ENCODE results near the gene MARK3.

MARK3 gene

DNA sequence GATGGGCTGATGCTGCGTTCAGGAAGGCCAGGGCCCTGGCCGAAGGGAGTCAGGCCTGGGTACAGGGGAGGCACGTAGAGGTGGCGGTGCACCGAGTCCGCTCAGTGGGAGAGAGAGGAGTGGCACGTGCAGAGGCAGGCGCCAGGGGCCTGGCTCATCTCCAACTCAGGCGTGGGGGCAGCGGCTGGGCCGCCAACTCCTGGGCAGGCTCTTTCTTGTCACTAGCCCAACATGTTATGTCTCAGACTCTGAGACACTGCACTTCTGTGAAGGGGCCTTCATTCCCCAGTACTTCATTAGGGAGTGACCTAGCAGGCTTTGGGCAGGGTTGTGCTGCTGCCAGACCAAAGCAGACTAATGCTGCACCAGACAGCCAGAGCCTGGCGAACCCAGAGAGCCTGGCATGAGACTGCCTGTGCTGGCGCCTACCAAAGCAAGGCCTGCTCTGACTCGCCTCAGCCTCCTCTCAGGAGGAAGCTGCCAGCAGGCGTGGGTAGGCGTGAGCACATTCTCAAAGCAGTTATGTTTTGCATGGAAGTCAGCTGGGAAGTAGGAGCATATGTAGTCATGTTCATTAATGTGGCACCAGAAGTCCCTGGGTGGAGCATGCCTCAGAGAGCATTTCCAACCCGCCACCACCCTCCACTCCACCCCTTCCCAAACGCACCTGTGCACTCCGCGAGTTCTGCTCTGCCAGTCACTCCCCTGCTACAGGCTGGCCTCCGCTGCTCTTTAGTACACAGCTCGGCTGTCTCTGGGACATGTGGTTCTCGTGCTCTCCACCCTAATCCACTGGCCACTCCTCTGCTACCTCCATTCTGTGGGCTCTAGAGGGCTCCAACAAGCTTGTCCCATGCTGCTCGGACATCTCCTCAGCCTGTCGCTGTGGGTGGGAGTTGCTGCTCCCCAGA is 127.7 kb downstream of the MARK3 start:
- H3K4me3 ChIP-seq (ENCODE audit: low read depth, low read length): no peak overlapping the region
- TF ChIP-seq, protein P1, sequence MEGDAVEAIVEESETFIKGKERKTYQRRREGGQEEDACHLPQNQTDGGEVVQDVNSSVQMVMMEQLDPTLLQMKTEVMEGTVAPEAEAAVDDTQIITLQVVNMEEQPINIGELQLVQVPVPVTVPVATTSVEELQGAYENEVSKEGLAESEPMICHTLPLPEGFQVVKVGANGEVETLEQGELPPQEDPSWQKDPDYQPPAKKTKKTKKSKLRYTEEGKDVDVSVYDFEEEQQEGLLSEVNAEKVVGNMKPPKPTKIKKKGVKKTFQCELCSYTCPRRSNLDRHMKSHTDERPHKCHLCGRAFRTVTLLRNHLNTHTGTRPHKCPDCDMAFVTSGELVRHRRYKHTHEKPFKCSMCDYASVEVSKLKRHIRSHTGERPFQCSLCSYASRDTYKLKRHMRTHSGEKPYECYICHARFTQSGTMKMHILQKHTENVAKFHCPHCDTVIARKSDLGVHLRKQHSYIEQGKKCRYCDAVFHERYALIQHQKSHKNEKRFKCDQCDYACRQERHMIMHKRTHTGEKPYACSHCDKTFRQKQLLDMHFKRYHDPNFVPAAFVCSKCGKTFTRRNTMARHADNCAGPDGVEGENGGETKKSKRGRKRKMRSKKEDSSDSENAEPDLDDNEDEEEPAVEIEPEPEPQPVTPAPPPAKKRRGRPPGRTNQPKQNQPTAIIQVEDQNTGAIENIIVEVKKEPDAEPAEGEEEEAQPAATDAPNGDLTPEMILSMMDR (IDR thresholded peaks at IDR 0.05; ENCODE audit: borderline replicate concordance, insufficient read depth, low read depth, low read length): no peak

DNA sequence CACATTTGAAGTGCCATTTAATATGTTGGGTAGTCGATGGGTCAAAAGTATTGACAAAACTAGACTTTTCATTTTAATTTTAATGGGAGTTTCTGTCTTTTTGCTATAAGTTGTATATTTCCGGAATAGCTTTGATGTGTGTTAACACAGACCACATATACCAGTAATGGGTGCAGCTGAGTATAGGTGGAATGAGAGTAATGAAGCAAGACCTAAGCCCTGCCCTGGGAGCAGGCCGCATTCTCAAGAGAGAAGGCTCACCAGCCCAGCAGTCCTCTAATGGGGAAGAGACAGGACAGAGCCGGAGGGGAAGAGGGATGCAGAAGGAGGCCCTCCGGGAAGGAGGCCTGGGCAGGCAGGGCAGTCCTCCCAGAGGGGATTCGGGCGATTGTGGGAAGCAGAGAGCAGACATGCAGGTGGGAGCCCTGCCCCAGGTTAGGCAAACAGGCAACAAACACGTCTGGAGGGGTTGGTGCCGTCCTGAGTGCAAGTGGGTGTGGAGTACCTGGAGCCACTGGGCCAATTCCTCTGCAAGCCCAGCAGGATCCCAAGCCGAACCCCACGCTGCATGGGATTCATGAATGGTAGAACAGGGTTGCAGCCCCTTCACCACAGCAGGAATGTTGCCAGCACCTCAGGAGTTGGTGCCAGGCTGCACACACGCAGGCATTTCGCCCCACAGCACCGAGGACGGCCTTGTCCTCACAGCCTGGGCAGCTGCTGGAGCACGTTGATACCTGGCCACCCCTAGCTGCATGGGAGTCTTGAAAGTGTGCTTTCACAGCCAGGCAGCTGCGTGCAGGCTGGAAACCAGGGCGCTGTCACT is 129.6 kb downstream of the MARK3 start:
- H3K4me3 ChIP-seq (ENCODE audit: low read depth, low read length): no peak overlapping the region
- TF ChIP-seq, protein P1 (IDR thresholded peaks at IDR 0.05; ENCODE audit: borderline replicate concordance, insufficient read depth, low read depth, low read length): no peak

DNA sequence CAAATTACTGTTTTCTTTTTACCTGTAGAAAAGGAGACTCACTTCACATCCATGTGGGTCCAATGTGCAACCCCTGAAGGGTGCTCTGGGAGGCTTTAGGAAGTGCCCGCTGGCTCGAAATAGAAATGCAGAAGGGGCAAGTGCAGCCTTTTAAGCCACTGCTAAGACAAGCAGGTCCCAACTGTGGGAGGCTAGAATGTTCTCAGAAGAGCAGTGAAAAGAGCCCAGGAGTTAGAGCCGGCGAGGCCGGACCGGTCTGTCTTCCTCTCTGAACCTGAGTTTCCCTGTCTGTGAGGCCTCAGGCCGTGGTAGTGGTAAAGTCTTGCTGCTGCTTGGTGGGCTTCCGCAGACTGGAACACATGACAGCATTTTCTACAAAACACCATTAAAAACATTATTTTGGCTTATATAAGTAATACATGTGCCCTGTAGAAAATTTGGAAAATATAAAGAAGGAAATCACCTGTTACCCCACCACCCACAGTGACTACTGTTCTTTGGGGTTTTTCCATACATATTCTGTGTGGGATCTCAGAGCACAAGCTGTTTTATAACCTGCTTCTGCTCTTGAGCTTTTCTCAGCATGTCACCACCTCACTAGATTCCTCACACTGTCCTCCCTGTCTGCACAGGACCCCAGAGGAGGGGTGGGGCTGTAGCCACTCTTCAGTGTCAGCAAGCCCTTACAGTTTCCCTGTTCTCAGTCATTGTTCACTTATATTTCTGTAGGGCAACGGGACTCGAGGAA is 131.4 kb downstream of the MARK3 start:
- TF ChIP-seq, protein P1 (IDR thresholded peaks at IDR 0.05; ENCODE audit: borderline replicate concordance, insufficient read depth, low read depth, low read length): no peak
- H3K4me3 ChIP-seq (ENCODE audit: low read depth, low read length): no peak overlapping the region

DNA sequence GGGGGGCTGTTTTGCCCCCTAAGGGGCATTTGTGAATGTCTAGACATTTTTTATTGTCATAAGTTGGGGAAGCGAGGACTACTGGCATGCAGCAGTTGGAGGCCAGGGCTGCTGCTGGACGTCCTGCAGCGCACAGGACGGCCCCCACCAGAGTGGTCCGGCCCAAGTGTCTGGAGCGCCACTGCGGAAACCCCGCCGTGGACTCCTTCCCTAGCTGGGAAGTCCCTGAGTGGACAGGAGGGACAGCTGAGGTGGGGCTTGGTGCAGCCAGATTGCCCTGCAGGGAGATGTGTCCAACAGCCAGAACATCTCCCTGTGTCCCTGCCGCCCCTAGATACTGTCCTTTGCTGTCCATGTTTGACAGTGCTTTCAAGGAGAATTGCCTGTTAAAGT is 132.0 kb downstream of the MARK3 start:
- TF ChIP-seq, protein P1 (IDR thresholded peaks at IDR 0.05; ENCODE audit: borderline replicate concordance, insufficient read depth, low read depth, low read length): no peak
- no peak overlapping the region for H3K4me3 ChIP-seq (ENCODE audit: low read depth, low read length)

DNA sequence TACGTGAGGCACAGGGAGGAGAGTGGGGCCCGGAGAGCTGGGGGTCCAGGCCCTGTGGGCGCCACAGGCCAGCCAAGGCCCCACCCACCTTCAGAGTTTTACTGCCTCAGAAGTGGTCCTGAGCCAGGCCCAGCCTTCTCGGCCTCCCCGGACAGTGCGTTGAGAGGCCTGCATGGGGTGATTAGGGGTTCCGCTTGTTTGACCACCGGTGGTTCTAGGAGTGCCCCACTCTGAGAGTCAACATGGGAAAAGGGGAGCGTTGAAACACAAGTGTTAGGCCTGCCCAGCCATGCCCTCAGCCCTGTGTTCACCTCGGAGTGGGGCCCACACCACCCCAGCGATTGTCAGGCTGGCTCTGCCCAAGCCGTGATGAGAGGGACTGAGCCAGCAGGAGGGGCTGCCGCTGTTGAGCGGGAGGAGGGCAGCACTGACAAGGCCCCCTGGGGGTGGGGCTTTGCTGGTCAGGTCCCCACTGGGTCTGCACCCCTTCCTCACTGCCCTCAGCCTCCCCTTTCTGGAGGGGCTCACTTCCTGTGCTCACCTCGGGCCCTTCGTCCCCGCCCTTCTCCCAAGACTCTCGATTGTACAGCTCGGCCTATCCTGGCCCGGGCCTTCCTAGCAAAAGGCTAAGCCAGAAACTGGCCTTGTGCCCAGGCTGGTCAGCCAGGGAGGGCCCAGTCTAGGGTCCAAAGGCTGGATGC is 132.7 kb downstream of the MARK3 start:
- TF ChIP-seq, protein P1 (IDR thresholded peaks at IDR 0.05; ENCODE audit: borderline replicate concordance, insufficient read depth, low read depth, low read length): no peak
- H3K4me3 ChIP-seq (ENCODE audit: low read depth, low read length): no peak overlapping the region

DNA sequence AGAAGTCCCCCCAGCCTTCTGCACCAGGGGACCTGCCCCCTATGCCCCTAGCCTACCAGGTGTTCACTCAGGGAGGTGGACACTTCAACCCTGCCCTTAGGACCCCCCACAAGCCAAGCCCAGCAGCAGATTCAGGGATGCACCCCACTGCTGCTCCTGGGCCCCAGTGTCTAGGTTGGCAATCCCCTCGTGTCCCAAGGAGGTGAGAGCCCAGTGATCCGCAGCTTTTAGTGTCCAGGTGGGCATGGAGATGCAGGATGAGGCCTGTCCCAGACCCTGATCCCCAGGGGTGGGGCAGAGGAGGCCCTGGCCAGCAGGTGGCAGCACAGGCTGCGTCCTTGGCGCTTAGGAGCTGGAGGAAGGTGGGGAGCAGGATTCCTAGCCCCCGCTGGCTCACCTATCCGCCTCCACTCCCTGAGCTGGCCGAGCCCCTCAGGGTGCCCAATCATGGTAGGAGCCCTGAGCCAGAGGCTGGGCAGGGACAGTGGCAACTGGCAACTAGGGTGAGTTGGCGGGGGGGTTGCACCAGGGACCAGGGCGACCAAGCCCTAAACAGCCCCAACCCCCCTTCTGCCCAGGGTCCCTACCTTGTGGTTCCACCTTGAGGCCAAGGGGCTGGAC is 133.3 kb downstream of the MARK3 start:
- TF ChIP-seq, protein P1 (IDR thresholded peaks at IDR 0.05; ENCODE audit: borderline replicate concordance, insufficient read depth, low read depth, low read length): peak; percentile 97
- H3K4me3 ChIP-seq (ENCODE audit: low read depth, low read length): no peak overlapping the region
